Muscle of arm (tissue), 12 donors: ENCODE data around the gene LZTR1. TPM values are rescaled to one million over a fixed set of nuclear protein-coding genes. Genes with fewer than 3 reads are reported as not detected.

ENCODE experiments used
- DNase-seq: peaks from one replicate; pipeline ENCODE4 v3.0.0-alpha.2; 2013
- polyA plus RNA-seq, 12 donors: library from polyadenylated mRNA; unstranded; fragments of 120-200 nt; gene quantifications; one replicate each; pipeline ENCODE4 v1.2.1, GENCODE V29; 2013; ENCODE audit not compliant: insufficient read length in 12 of 12

LZTR1 gene
- polyA plus RNA-seq, 12 donors, result 30.9 to 59.6 (median 34.9) TPM; not detected in 1

DNA sequence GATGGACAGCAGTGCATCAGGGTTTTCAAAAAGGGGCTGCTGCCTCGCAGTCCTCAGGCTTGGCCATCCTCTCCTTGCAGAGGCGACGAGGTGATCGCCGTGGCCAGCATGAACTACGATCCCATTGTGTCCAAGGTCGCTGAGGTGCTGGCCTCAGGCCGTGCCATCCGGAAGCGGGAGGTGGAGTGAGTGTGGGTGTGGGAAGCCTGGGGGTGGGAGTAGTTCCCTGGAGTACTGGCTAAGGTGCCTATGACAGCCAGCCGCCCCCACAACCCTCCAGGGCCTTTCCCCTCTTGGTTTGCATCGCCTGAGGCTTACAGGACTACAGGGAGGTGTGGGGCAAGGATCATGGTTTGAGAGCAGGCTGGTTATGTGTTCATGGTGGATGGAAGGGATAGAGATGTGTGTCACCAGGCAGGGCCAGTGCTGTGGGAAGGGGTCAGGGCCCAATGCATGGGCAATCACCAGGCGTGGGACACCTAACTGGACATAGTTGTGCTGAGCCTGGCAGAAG lies 2.1 kb upstream of the LZTR1 start:
- DNase-seq, result no peak

DNA sequence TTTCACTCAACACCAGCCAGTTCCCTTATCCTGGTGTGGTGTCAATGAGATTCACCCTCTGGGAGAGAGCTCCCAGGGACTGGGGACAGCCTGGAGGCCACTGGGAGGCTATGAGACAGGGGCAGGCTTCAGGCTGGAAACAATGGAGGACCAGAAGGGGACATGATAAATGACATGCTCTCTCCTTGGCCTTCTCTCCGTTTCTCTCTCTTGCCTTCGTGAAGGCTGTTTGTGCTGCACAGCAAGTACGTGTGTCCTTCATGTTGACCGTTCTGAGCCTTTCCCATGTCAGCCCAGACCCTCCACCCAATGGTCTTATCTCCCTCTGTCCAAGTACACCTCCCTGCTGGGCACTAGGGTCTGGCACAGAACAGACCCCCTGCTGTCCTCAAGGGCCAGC lies 1.6 kb upstream of the LZTR1 start:
- no peak for DNase-seq

DNA sequence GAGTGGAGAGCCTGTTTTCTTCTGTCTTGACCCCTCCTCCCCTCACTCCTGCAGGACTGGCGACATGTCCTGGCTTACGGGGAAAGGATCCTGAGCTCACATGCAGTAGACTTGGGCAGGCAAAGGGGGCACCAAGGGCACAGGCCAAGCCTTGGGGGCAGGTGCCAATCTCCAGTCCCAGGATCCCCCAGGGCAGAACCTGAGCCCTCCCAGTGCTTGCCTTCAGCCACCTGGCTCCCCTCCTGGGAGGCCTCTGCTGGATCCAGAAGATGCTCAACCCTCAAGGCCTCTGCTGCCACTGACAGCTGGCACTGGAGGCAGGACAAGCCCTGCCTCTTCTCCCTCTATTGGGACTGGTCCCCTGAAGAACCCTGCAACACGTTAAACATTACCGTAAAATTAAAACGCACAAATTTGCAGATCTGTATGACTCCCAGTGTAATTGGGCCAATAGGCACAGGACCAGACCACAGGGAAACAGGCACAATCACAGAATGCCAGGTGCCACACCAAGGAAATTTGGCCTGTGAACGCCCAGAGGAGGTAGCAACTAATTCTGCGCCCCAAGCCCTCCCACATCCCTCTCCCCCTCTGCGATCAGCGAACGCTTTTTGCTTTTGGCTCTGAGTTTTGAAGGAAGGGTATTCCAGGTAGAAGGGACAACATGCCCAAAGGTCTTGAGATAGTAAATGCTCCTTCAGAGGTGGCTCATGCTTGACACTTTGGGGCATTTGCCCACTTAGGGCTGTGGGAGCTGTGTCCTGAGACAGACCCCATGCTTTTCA lies 967 bp upstream of the LZTR1 start:
- no peak for DNase-seq

DNA sequence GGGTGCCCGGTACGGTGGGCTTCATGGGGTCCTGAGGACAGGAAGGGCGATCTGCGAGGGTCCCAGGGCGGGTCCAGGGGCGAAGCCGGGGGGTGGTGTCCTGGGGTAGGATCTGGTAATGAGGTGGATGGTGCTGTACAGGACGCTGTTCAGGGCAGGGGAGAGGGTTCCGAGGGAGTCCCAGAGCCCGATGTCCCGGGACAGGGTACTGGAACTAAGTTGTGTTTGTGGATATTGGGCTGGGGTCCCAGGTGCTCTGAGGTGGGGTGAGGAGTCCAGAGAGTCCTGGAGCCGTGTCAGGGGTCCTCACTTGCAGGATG lies 426 bp downstream of the LZTR1 start:
- DNase-seq, result no peak

DNA sequence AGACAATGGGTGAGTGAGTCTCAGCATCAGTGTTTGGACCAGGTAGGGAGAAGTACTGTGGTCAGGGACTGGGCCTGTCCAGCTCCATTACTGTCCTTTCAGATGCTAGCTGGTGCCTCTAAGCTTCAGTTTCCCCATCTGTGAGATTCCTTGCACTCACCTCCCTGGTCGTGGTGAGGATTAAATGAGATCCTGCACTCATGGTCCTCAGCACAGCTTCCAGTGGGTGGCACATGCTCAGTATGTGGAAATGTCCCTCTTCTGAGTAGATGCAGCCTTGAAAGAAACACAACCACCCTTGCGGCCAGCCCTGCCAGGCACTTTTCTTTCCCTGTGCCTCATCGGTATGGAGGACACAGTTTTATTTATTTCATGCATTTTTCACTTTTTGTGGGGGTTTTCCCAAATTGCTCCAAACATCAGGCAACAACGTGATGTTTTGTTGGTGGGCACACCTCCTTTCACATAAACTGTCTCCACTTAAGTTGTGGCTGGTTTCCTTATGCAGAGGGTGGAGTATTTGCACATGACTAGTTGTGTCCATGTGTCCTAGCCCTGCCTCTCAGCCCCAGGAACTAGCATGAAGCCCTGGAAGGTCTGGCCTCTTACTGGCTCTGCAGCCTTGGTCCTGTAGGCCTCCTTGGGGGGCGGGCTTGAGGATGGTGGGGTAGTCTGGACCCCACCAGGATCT lies 1.1 kb downstream of the LZTR1 start:
- DNase-seq, result no peak

DNA sequence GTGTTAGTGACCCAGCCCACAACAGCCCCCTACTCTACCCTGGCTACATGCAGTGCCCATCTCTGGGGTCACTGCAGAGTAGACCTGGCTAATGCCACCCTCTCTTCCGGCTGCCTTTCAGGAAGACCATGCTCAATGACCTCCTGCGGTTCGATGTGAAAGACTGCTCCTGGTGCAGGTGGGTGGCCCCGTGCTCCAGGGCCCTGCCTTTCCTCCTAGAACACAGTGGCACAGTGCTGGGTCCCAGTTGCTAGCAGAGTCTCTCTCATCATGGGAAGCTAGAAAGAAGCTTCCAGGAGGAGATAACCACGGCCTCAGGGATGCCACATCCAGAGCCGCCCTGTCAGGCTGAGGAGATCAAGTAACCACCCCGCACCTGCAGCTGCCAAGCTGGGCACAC lies 3.6 kb downstream of the LZTR1 start:
- no peak for DNase-seq

DNA sequence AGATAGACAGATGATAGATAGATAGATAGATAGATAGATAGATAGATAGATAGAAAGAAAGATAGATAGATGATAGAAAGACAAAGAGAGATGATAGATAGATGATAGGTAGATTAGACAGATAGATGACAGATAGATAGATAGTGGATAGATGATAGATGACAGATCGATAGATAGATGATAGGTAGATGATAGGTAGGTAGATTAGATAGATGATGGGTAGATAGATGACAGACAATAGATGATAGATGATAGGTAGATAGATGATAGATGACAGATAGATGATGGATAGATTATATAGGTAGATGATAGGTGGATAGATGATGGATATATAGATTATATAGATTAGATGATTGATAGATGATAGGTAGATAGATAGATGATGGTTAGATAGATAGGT lies 4.3 kb downstream of the LZTR1 start:
- DNase-seq, result no peak

DNA sequence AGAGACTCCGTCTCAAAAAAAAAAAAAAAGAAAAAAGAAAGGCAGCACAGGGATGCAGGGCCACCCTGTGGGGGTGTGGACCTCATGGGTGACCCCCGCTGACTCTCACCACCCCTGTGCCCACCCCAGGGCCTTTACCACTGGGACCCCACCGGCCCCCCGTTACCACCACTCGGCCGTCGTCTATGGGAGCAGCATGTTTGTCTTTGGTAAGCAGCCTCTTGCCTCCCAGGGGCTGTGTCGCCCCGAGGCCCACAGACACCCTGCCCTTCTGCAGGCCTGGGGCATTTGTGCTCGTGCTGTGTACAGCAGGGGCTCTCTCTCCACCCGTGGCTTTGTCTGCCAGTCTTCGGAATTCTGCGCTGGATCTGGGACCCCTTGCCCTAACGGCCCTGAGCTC lies 5.3 kb downstream of the LZTR1 start:
- no peak for DNase-seq

DNA sequence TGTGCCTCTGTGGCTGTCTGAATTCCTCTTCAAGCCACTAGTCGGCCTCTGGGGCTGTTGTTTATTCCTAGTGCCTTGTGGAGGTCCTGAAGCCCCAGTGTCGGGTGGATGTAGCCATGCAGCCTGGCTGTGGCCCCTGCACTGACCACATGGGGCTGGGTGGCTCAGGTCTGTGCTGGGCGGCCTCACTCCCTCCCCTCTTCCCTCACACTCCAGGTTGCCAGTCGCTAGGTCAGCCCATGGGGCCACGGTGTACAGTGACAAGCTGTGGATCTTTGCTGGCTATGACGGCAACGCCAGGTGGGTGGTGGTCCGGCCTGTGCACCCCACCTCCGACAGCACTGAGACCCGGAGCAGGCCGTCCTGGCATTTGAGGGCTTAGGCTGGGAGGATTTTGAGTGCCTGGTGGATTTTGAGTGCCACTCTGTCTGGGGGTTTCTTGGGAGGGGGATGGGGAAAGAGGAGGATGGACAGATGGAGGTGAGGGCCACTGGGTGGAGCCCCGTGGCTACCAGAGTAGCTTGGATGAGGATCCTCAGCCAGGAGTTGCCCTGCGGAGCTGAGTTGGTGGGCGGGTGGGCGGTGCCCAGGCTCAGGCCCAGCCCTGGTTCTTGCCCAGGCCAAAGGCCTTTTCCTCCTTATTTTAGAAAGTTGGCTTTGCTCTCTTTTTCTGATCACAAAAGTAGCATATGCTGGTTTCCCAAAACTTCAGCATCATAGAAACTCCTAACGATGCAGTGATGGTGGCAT lies 6.7 kb downstream of the LZTR1 start:
- no peak for DNase-seq

DNA sequence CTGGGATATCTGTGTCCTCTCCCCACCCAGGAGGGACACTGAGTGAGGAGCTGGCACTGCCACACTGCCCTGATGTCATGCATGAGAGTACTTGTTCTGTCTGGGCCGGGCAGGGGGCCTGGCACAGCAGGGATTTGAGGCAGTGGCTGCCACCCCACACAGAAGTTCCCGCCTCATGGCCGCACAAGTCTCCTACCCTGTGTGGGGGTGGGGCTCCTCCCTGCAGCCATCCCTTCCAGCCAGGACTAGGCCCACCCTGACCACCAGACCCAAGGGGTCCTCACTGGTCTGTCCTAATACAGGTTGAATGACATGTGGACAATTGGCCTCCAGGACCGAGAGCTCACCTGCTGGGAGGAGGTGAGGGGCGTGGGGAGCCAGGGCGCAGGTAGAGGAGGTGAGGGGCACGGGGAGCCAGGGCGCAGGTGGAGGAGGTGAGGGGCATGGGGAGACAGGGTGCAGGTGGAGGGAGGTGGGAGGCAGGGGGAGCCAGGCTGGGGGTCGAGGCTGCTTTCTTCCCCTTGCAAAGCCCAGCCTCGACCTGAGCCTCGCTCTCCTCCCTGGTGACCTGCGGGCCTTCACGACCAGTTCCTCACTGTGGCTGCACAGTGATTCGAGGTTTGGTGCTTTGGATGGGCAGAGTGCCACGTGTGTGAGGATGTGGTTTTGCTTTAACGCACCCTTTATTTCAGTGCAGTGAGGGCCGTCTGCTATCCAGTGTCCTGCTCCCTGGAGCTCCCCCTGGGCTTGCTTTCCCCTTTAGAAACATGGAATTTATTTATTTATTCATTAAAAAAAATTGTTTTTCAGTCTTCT lies 7.4 kb downstream of the LZTR1 start:
- DNase-seq, result no peak

DNA sequence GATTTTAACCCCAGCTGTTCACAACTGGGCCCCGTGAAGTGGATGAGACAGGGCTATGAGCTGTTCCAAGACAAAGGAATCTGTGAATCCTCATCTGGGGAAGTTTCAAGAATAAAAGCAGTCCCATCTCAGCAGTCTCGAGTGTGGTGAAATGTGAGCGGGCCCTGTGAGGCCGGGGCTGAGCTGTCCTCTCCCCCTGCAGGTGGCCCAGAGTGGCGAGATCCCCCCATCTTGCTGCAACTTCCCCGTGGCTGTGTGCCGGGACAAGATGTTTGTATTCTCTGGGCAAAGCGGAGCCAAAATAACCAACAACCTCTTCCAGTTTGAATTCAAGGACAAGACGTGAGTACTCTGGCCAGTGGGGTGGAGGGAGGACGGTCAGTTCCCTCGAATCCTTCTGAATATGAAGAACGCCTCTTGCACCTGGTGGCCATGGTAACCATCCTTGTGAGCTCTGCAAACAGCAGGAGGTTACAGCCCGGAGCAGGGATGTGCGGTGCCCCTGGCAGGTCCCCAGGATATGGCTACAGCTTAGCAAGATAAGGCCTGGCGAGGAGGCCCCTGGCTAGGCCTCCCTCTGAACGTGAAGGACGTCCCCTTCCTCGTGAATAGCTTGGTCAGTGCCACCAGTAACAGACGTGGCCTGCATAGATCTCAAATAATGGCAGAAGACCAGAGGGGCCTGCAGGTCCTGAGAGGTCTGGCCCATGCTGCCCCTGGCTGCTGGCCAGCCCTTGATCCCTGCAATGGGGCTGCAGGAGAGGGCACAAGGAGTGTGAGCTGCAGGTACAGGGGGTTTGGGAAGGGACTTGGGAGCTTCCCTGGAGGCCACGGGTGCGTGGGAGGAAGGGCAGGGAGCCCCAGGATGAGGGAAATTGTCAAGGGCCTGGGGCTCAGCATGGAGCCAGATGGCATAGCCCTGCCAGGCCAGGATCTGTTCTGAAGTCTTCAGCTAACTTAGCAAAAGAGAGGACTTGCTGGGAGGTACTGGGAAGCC lies 8.4 kb downstream of the LZTR1 start:
- DNase-seq, result no peak

DNA sequence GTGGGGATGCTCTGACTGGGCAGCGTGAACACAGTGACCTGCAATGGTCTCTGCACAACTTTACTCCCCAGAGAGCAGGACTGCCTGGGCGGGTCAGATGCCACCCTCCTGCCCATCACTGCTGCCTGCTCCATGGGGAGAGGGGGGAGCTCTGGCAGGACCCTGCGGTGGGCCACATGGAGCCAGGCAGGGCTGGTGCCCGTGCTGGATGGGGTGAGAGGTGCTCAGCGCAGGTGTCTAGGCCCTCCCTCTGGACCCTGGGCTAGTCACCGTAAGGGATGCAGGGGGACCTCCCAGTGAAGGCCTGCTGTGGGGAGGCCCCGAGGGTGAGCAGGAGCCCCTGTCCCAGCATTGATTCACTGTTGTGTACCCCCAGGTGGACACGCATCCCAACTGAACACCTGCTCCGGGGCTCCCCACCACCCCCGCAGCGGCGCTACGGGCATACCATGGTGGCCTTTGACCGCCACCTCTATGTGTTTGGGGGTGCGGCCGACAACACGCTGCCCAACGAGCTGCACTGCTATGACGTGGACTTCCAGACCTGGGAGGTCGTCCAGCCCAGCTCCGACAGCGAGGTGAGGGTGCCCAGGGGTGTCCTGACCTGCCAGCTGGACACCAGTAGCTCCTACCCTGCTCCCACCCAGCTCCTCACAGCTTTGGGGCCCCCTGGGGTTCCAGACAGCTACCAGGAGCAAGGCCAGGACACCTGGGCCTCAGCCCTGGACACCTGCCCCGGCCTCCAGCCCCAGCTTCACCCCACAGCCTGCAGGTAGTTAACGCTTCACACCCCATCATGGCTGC lies 9.4 kb downstream of the LZTR1 start:
- no peak for DNase-seq

DNA sequence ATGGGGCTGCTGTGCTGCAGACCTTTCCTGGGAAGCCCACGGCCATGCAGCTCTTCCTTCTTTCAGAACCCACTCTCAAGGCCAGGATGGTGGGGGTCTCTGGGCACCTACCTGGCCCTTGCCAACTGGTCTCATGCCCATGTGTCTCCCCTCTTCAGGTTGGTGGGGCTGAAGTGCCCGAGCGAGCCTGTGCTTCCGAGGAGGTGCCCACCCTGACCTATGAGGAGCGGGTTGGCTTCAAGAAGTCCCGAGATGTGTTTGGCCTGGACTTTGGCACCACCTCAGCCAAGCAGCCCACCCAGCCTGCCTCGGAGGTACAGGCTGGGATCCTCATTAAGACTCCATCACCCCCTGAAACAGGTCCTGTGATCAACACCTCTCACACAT lies 10.0 kb downstream of the LZTR1 start:
- DNase-seq, result no peak

DNA sequence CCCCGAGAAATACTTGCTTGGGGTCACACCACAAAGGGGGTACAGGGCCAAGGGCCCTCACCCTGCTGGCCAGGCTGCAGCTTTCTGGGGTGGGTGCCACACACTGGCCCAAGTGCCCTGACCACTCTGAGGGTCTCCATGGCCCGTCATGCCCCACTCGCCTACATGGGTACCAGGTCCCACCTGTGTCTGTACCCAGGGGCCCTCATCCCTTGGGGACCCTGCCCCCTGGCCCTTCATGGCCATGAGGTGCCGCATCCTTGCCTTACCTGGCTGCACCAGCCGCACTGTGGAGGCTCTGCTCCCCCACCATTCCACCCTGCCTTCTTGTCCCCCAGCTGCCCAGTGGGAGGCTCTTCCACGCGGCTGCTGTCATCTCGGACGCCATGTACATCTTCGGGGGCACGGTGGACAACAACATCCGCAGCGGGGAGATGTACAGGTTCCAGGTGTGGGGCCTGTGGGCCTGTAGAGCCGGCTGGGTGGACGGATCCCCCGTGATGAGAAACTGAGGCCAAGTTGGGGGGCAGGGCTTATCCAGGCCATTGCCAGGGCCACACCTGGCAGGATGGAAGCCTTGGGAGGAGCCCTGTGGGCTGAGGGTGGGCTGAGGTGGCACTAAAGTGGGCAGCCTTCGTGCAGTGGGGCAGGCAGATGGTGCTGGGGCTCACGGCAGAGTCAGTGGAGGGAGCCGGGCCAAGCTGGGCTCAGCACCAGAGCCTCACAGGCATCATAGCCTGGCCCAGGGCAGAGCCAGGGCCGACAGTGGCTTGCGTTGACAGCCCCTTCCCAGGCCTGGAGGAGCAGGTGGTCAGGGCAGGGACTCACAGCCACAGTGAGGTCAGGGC lies 10.6 kb downstream of the LZTR1 start:
- no peak for DNase-seq

DNA sequence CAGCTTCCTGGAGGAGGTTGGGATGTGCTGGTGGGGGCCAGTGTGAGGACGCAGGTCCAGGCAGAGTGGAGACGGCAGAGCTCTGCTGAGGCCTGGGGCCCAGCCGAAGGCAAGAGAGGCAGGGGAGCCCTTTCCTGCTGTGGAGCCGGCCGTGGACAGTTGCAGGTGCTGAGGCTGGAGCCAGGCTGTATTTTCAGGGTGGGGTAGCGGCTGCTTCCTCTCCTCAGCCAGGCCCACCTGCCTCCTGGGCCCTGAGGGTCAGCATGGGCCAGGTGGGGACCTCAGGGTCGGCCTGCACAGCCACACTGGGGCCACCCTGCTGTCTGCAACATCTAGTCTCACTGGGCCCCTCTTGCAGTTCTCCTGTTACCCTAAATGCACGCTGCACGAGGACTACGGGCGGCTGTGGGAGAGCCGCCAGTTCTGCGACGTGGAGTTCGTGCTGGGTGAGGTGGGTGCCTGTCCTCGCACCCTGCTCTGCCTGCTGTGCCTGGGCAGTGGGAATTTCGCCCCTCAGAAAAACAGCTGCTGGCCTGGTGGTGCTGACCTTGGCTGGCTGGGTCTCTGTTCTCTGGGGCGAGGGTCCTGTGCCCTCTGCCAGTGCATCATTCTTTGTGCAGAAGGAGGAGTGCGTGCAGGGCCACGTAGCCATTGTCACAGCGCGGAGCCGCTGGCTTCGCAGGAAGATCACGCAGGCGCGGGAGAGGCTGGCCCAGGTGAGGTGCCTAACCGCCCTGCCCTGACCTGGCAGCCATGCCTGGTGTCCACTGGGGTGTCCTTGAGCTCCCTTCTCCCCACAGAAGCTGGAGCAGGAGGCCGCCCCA lies 11.4 kb downstream of the LZTR1 start:
- DNase-seq, result no peak

DNA sequence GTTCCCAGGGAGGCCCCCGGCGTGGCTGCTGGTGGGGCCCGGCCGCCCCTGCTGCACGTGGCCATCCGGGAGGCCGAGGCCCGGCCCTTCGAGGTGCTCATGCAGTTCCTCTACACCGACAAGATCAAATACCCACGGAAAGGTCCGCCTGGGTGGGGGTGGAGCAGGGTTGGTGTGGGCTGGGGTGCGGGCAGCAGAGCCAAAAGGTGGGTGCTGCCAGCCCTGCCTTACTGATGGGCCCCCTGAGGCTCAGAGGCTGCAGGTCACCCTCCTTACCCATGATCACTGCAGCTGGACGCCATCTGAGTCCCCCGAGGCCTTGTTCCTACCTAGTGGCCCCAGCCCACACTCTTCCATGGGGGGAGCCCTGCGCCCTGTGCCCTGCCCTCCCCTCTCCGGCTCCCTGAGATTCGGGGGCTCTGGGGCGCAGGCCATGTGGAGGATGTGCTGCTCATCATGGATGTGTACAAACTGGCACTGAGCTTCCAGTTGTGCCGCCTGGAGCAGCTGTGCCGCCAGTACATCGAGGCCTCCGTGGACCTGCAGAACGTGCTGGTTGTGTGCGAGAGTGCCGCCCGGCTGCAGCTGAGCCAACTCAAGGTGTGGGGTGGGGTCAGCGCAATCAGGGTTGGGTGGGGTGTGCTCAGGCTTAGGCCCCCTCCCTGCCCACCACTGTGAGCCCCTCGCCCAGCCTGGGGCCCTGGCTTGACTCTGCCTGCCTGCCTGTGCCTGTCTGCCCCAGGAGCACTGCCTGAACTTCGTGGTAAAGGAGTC lies 12.2 kb downstream of the LZTR1 start:
- DNase-seq, result no peak

DNA sequence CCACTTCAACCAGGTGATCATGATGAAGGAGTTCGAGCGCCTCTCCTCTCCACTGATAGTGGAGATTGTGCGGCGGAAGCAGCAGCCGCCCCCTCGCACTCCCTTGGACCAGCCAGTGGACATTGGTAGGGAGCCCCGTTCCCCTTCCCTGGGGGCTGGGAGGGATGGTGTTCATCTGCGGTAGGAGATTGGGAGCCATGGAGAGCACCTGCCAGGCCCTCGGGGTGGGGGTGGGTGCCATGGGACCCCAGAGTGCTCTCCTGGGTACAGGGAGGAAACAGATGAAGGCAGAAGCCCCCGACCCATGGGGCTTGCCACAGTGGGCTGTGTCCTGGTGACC lies 12.8 kb downstream of the LZTR1 start:
- DNase-seq, result no peak
